Body of pancreas (tissue), 4 donors: ENCODE data around the gene GABRQ.
"Not testable (repeated sequence)": the region's sequence is repeated elsewhere in the genome, so short reads cannot be mapped to it uniquely, and the experiment has no call there.

Source experiments
- POLR2A ChIP-seq, 3 donors: fragments of 450-650 bp; IDR thresholded peaks; one replicate each; pipeline ENCODE4 v1.6.1; 2016; ENCODE audit warnings: antibody characterized with exemption in 3 of 3, mild to moderate bottlenecking in 2 of 3
- TF ChIP-seq, protein P1 (sequence below), 7 experiments: fragments of 450-650 bp in 4 of 7; fragments of 200-600 bp in 3 of 7; sonication (generic) in 3 of 7; IDR thresholded peaks; one replicate each; pipeline ENCODE4 v1.5.1; 2016 to 2019; ENCODE audit warnings: antibody characterized with exemption in 7 of 7

DNA sequence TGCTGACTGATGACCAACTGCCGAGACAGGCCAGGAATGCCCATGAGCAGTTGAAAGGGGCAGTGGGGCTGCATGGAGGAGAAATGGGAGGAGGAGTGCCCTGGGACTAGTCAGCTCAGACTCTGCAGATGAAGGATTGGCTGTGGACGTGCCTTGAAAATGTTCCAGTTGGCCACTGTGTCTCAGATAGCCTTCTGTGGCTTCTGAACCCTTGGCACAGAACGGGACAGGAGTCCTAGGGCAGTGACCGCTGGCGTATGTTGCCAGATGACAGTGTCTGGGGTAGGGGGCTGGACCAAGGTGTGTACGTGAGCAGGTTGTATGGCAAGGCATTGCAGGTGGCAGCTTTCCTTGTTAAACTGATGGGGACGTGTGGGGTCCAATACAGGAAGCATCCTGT, 68.8 kb downstream of the GABRQ start:
- TF ChIP-seq, protein P1, sequence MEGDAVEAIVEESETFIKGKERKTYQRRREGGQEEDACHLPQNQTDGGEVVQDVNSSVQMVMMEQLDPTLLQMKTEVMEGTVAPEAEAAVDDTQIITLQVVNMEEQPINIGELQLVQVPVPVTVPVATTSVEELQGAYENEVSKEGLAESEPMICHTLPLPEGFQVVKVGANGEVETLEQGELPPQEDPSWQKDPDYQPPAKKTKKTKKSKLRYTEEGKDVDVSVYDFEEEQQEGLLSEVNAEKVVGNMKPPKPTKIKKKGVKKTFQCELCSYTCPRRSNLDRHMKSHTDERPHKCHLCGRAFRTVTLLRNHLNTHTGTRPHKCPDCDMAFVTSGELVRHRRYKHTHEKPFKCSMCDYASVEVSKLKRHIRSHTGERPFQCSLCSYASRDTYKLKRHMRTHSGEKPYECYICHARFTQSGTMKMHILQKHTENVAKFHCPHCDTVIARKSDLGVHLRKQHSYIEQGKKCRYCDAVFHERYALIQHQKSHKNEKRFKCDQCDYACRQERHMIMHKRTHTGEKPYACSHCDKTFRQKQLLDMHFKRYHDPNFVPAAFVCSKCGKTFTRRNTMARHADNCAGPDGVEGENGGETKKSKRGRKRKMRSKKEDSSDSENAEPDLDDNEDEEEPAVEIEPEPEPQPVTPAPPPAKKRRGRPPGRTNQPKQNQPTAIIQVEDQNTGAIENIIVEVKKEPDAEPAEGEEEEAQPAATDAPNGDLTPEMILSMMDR (IDR thresholded peaks at IDR 0.05): not testable (repeated sequence)
- TF ChIP-seq POLR2A (IDR thresholded peaks at IDR 0.05): not testable (repeated sequence)
